K562 (cell line): ENCODE measurements around the gene TMPRSS11D.

Experiments
- CTBP1 ChIP-seq: fragments of 450-650 bp; IDR thresholded peaks from 2 replicates; pipeline ENCODE4 v1.6.1; 2016; ENCODE audit warnings: borderline replicate concordance
- CTCF ChIP-seq, 3 experiments: IDR thresholded peaks in 2 of 3; conservative IDR thresholded peaks in 1 of 3; 2 replicates each; pipeline ENCODE4 v1.5.1; 2011 to 2012; ENCODE audit warnings: low read length in 3 of 3, mild to moderate bottlenecking in 3 of 3, control low read depth in 2 of 3, improper control_type of control experiment in 1 of 3, inconsistent platforms in 1 of 3, low read depth in 1 of 3, mixed read lengths in 1 of 3, moderate library complexity in 1 of 3; ENCODE audit not compliant: insufficient read depth in 2 of 3
- HDAC6 ChIP-seq: IDR thresholded peaks from 2 replicates; pipeline ENCODE4 v1.6.1; 2012; ENCODE audit warnings: low read depth, mild to moderate bottlenecking, control low read depth, inconsistent platforms, low read length, moderate library complexity
- NRF1 ChIP-seq, 2 experiments: fragments of 450-650 bp; IDR thresholded peaks in 1 of 2; conservative IDR thresholded peaks in 1 of 2; 2 replicates each; pipeline ENCODE4 v1.6.1; 2014; ENCODE audit warnings: mild to moderate bottlenecking in 2 of 2
- POLR2A ChIP-seq: fragments of 450-650 bp; conservative IDR thresholded peaks from 2 replicates; pipeline ENCODE4 v1.6.1; 2016
- RAD51 ChIP-seq: fragments of 450-650 bp; IDR thresholded peaks from 2 replicates; pipeline ENCODE4 v1.7.1; 2016; ENCODE audit warnings: low read depth, mild to moderate bottlenecking, borderline replicate concordance
- SP1 ChIP-seq: sonication (generic); formaldehyde crosslinking; IDR thresholded peaks from 2 replicates; pipeline ENCODE4 v1.8.1; 2022; ENCODE audit warnings: mild to moderate bottlenecking, missing genetic modification reagents
- ZNF232 ChIP-seq: sonication (generic); formaldehyde crosslinking; IDR thresholded peaks from 2 replicates; pipeline ENCODE4 v1.8.0; 2022; ENCODE audit warnings: mild to moderate bottlenecking, missing genetic modification reagents
- ZNF644 ChIP-seq: fragments of 200-800 bp; sonication (Bioruptor generic); IDR thresholded peaks from 2 replicates; pipeline ENCODE4 v1.6.1; 2016; ENCODE audit warnings: low read depth, missing genetic modification characterization, missing compliant biosample characterization
- TF ChIP-seq, protein P1 (sequence below): sonication (generic); formaldehyde crosslinking; IDR thresholded peaks from 2 replicates; pipeline ENCODE4 v1.8.0; 2022; ENCODE audit warnings: mild to moderate bottlenecking, missing genetic modification reagents

GRCh38 chr4:67909905-67910584 lies 26.2 kb upstream of the TMPRSS11D start:
- TF ChIP-seq ZNF232 (CRISPR knock-in tag) (no peak), ZNF644 (tag) (no peak), RAD51 (no peak), CTCF (IDR thresholded peaks at IDR 0.05 in 2 of 3, conservative IDR thresholded peaks at IDR 0.05 in 1 of 3; ENCODE audit: insufficient read depth in 2 of 3, low read depth in 1 of 3, low read length in 3 of 3) (peak in 2 of 3 experiments; percentile 42 to 69; a peak in 4 of 6 replicates), SP1 (CRISPR knock-in tag) (no peak), CTBP1 (no peak), HDAC6 (no peak), POLR2A (no peak), NRF1 (conservative IDR thresholded peaks at IDR 0.05 in 1 of 2, IDR thresholded peaks at IDR 0.05 in 1 of 2) (no peak)
- TF ChIP-seq, protein P1, sequence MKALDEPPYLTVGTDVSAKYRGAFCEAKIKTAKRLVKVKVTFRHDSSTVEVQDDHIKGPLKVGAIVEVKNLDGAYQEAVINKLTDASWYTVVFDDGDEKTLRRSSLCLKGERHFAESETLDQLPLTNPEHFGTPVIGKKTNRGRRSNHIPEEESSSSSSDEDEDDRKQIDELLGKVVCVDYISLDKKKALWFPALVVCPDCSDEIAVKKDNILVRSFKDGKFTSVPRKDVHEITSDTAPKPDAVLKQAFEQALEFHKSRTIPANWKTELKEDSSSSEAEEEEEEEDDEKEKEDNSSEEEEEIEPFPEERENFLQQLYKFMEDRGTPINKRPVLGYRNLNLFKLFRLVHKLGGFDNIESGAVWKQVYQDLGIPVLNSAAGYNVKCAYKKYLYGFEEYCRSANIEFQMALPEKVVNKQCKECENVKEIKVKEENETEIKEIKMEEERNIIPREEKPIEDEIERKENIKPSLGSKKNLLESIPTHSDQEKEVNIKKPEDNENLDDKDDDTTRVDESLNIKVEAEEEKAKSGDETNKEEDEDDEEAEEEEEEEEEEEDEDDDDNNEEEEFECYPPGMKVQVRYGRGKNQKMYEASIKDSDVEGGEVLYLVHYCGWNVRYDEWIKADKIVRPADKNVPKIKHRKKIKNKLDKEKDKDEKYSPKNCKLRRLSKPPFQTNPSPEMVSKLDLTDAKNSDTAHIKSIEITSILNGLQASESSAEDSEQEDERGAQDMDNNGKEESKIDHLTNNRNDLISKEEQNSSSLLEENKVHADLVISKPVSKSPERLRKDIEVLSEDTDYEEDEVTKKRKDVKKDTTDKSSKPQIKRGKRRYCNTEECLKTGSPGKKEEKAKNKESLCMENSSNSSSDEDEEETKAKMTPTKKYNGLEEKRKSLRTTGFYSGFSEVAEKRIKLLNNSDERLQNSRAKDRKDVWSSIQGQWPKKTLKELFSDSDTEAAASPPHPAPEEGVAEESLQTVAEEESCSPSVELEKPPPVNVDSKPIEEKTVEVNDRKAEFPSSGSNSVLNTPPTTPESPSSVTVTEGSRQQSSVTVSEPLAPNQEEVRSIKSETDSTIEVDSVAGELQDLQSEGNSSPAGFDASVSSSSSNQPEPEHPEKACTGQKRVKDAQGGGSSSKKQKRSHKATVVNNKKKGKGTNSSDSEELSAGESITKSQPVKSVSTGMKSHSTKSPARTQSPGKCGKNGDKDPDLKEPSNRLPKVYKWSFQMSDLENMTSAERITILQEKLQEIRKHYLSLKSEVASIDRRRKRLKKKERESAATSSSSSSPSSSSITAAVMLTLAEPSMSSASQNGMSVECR (CRISPR knock-in tag) = no peak
